ENCODE measurements around the gene MTPN.
A peak's percentile ranks its signal among the peaks of the same experiment; 100 is the strongest.

The MTPN gene

GRCh38 chr7:135924302-135924701 is 52.9 kb downstream of the MTPN start:
- no peak for DNase-seq

- DNase-seq: no peak
These were observed 54.9 kb downstream of the MTPN start for GRCh38 chr7:135922263-135922662.

GRCh38 chr7:135920478-135920877 is 56.7 kb downstream of the MTPN start:
- DNase-seq: no peak

GRCh38 chr7:135919071-135919841 is 57.9 kb downstream of the MTPN start:
- peak; percentile 67 for DNase-seq

GRCh38 chr7:135918134-135918533 is 59.0 kb downstream of the MTPN start:
- DNase-seq: no peak

GRCh38 chr7:135917721-135918120 is 59.4 kb downstream of the MTPN start:
- DNase-seq: no peak

- peak; percentile 90 for DNase-seq
These were observed 62.8 kb downstream of the MTPN start for GRCh38 chr7:135914346-135914745.

- DNase-seq: no peak
These were observed 63.8 kb downstream of the MTPN start for GRCh38 chr7:135913404-135913803.

GRCh38 chr7:135911099-135911498 is 66.1 kb downstream of the MTPN start:
- DNase-seq: no peak

GRCh38 chr7:135910393-135911036 is 66.6 kb downstream of the MTPN start:
- no peak for DNase-seq

GRCh38 chr7:135905858-135906257 is 71.3 kb downstream of the MTPN start:
- DNase-seq: no peak

GRCh38 chr7:135905355-135905754 is 71.8 kb downstream of the MTPN start:
- no peak for DNase-seq

GRCh38 chr7:135904282-135904681 is 72.9 kb downstream of the MTPN start:
- no peak for DNase-seq

- no peak for DNase-seq
These were observed 75.3 kb downstream of the MTPN start for GRCh38 chr7:135901585-135902540.

- no peak for DNase-seq
These were observed 77.1 kb downstream of the MTPN start for GRCh38 chr7:135900065-135900546.

GRCh38 chr7:135899458-135900064 is 77.6 kb downstream of the MTPN start:
- DNase-seq: no peak

- DNase-seq: no peak
These were observed 78.9 kb downstream of the MTPN start for GRCh38 chr7:135898226-135898625.

GRCh38 chr7:135894816-135895215 is 82.3 kb downstream of the MTPN start:
- DNase-seq: no peak

GRCh38 chr7:135889823-135890222 is 87.3 kb downstream of the MTPN start:
- DNase-seq: no peak

GRCh38 chr7:135888740-135889139 is 88.4 kb downstream of the MTPN start:
- no peak for DNase-seq

GRCh38 chr7:135886345-135887132 is 90.6 kb downstream of the MTPN start:
- DNase-seq: no peak
